ENCODE data around the gene CPXM1. TPM values are rescaled to one million over a fixed set of nuclear protein-coding genes. Genes with fewer than 3 reads are reported as not detected.

Gene CPXM1
- polyA plus RNA-seq, 3 donors: 0.05 TPM; not detected in 2

GRCh38 chr20:2804041-2804828 is 3.8 kb upstream of the CPXM1 start:
- Histone ChIP-seq H3K9ac (ENCODE audit: insufficient read depth, low read length, poor library complexity, severe bottlenecking) (no peak overlapping the region), H3K9me3 (replicated peaks in 1 of 2; ENCODE audit: control insufficient read depth in 1 of 2, insufficient read depth in 1 of 2, low read length in 2 of 2) (no peaks in the 10 kb centered on the region), H3K36me3 (replicated peaks in 1 of 2; ENCODE audit: control insufficient read depth in 1 of 2, insufficient read depth in 2 of 2, low read length in 2 of 2) (no peaks in the 10 kb centered on the region), H3K4me3 (replicated peaks in 1 of 3; ENCODE audit: low read depth in 2 of 3, low read length in 3 of 3) (no peak overlapping the region), H3K79me2 (ENCODE audit: insufficient read depth, low read length) (no peaks in the 10 kb centered on the region), H3K4me2 (replicated peaks; ENCODE audit: extremely low read depth, low read length, poor library complexity, severe bottlenecking) (no peak overlapping the region), H3K4me1 (ENCODE audit: control insufficient read depth in 1 of 2, insufficient read depth in 2 of 2, low read length in 2 of 2) (peaks cover 22 to 24% of the 10 kb centered on the region in 2 donors), H3K27me3 (ENCODE audit: control insufficient read depth in 2 of 2, insufficient read depth in 2 of 2, low read length in 2 of 2) (peaks cover 29 to 71% of the 10 kb centered on the region in 2 donors), H4K20me1 (ENCODE audit: insufficient read depth, low read length) (no peaks in the 10 kb centered on the region), H2AFZ (ENCODE audit: insufficient read depth, low read depth, low read length, poor library complexity, severe bottlenecking) (no peak overlapping the region), H3K27ac (ENCODE audit: low read depth in 1 of 2, low read length in 2 of 2) (no peak overlapping the region)
- H3K4me3 Mint-ChIP-seq: peak overlapping the region in 1 of 2 donors; percentile 61
- no peak overlapping the region for H3K27ac Mint-ChIP-seq
- H3K9me3 Mint-ChIP-seq: peaks cover 0 to 12% (median 6%) of the 10 kb centered on the region in 7 donors
- H3K4me1 Mint-ChIP-seq: peaks cover 23% of the 10 kb centered on the region
- H3K36me3 Mint-ChIP-seq: peaks cover 3 to 8% of the 10 kb centered on the region in 2 donors
- DNase-seq: no peak
- peaks cover 65 to 76% (median 68%) of the 10 kb centered on the region in 3 donors for H3K27me3 Mint-ChIP-seq (ENCODE audit: low read depth in 3 of 3)
- TF ChIP-seq, protein P1, sequence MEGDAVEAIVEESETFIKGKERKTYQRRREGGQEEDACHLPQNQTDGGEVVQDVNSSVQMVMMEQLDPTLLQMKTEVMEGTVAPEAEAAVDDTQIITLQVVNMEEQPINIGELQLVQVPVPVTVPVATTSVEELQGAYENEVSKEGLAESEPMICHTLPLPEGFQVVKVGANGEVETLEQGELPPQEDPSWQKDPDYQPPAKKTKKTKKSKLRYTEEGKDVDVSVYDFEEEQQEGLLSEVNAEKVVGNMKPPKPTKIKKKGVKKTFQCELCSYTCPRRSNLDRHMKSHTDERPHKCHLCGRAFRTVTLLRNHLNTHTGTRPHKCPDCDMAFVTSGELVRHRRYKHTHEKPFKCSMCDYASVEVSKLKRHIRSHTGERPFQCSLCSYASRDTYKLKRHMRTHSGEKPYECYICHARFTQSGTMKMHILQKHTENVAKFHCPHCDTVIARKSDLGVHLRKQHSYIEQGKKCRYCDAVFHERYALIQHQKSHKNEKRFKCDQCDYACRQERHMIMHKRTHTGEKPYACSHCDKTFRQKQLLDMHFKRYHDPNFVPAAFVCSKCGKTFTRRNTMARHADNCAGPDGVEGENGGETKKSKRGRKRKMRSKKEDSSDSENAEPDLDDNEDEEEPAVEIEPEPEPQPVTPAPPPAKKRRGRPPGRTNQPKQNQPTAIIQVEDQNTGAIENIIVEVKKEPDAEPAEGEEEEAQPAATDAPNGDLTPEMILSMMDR (IDR thresholded peaks at IDR 0.05): no peak
- WGBS (ENCODE audit: insufficient coverage): 71% methylated on average over 13 of the region's 16 CpGs
- intact Hi-C loops (cut with micrococcal nuclease): no loop called here

GRCh38 chr20:2801286-2801728 is 880 bp upstream of the CPXM1 start:
- peaks cover 57 to 68% (median 61%) of the 10 kb centered on the region in 3 donors for H3K27me3 Mint-ChIP-seq (ENCODE audit: low read depth in 3 of 3)
- H3K9me3 Mint-ChIP-seq: peaks cover 0 to 12% (median 5%) of the 10 kb centered on the region in 7 donors
- no peaks in the 10 kb centered on the region for H3K79me2 ChIP-seq (ENCODE audit: insufficient read depth, low read length)
- no peaks in the 10 kb centered on the region for H3K9me3 ChIP-seq (replicated peaks in 1 of 2; ENCODE audit: control insufficient read depth in 1 of 2, insufficient read depth in 1 of 2, low read length in 2 of 2)
- peak overlapping the region; percentile 85 for H3K4me2 ChIP-seq (replicated peaks; ENCODE audit: extremely low read depth, low read length, poor library complexity, severe bottlenecking)
- H3K27ac ChIP-seq (ENCODE audit: low read depth in 1 of 2, low read length in 2 of 2): no peak overlapping the region
- H3K4me3 Mint-ChIP-seq: peak overlapping the region; percentile 76 to 95
- peak in 1 of 3 donors; percentile 67 for DNase-seq
- intact Hi-C loops (cut with micrococcal nuclease): no loop called here
- peaks cover 29% of the 10 kb centered on the region for H3K4me1 Mint-ChIP-seq
- TF ChIP-seq, protein P1 (IDR thresholded peaks at IDR 0.05): no peak
- peak overlapping the region; percentile 52 for H2AFZ ChIP-seq (ENCODE audit: insufficient read depth, low read depth, low read length, poor library complexity, severe bottlenecking)
- peak overlapping the region in 1 of 3 experiments; percentile 77 for H3K4me3 ChIP-seq (replicated peaks in 1 of 3; ENCODE audit: low read depth in 2 of 3, low read length in 3 of 3)
- H3K36me3 Mint-ChIP-seq: peaks cover 3 to 8% of the 10 kb centered on the region in 2 donors
- peaks cover 24 to 66% of the 10 kb centered on the region in 2 donors for H3K27me3 ChIP-seq (ENCODE audit: control insufficient read depth in 2 of 2, insufficient read depth in 2 of 2, low read length in 2 of 2)
- H3K9ac ChIP-seq (ENCODE audit: insufficient read depth, low read length, poor library complexity, severe bottlenecking): no peak overlapping the region
- H4K20me1 ChIP-seq (ENCODE audit: insufficient read depth, low read length): no peaks in the 10 kb centered on the region
- WGBS (ENCODE audit: insufficient coverage): under 1% methylated on average over 11 of the region's 13 CpGs
- H3K27ac Mint-ChIP-seq: peak overlapping the region in 5 of 7 donors; percentile 32 to 81 (median 61)
- H3K4me1 ChIP-seq (ENCODE audit: control insufficient read depth in 1 of 2, insufficient read depth in 2 of 2, low read length in 2 of 2): peaks cover 23 to 26% of the 10 kb centered on the region in 2 donors
- H3K36me3 ChIP-seq (replicated peaks in 1 of 2; ENCODE audit: control insufficient read depth in 1 of 2, insufficient read depth in 2 of 2, low read length in 2 of 2): no peaks in the 10 kb centered on the region
